Naive thymus-derived CD4-positive, alpha-beta T cell (primary cell): ENCODE measurements around the gene CORT. TPM values are rescaled to one million over a fixed set of nuclear protein-coding genes. Genes with fewer than 3 reads are reported as not detected.

Experiments used
- ATAC-seq: fragments of 150-1000 bp; cut with Tn5 transposase; 2 replicates; pipeline ENCODE4 v1.10.0; 2021; ENCODE audit warnings: mild to moderate bottlenecking, moderate library complexity
- CTCF ChIA-PET: fragments of 350-600 bp; sonication (Branson Sonifier 250); formaldehyde crosslinking; loops from one replicate; lab custom pipeline; 2021; ENCODE audit warnings: antibody characterized with exemption; lab: Charles Lee
- POLR2A ChIA-PET: fragments of 350-600 bp; sonication (Branson Sonifier 250); formaldehyde crosslinking; loops from one replicate; lab custom pipeline; 2021; ENCODE audit warnings: antibody characterized with exemption, inconsistent platforms; lab: Charles Lee
- DNase-seq, 9 donors: peaks; one replicate each; pipeline versions ENCODE4 v3.0.0 to v3.0.0-alpha.2; 2020 to 2022; ENCODE audit warnings: mixed read lengths in 1 of 9
- H3K27ac ChIP-seq: one replicate; pipeline ENCODE4 v1.7.0; 2013; ENCODE audit warnings: mild to moderate bottlenecking, low read depth, low read length, moderate library complexity
- H3K27me3 ChIP-seq, 2 donors: one replicate each; pipeline ENCODE4 v1.7.0; 2013; ENCODE audit warnings: low read length in 2 of 2, mild to moderate bottlenecking in 2 of 2, moderate library complexity in 2 of 2; ENCODE audit not compliant: control insufficient read depth in 2 of 2, insufficient read depth in 2 of 2
- H3K36me3 ChIP-seq, 3 experiments: 1 replicate in 2 of 3; 2 replicates in 1 of 3; pipeline ENCODE4 v1.7.0; 2013; ENCODE audit warnings: low read length in 3 of 3, mild to moderate bottlenecking in 3 of 3, moderate library complexity in 1 of 3; ENCODE audit not compliant: insufficient read depth in 3 of 3, control insufficient read depth in 2 of 3
- H3K4me1 ChIP-seq, 2 donors: one replicate each; pipeline ENCODE4 v1.7.0; 2013; ENCODE audit warnings: low read length in 2 of 2, mild to moderate bottlenecking in 2 of 2, moderate library complexity in 1 of 2; ENCODE audit not compliant: control insufficient read depth in 2 of 2, insufficient read depth in 2 of 2
- H3K4me3 ChIP-seq: 2 replicates; pipeline ENCODE4 v1.7.0; 2013; ENCODE audit warnings: mild to moderate bottlenecking, low read length
- H3K9me3 ChIP-seq, 3 experiments: 1 replicate in 2 of 3; 2 replicates in 1 of 3; pipeline ENCODE4 v1.7.0; 2013; ENCODE audit warnings: low read length in 3 of 3; ENCODE audit not compliant: control insufficient read depth in 2 of 3
- H3K27ac Mint-ChIP-seq, 9 donors: one replicate each; pipeline ENCODE4 v1.8.0; 2020 to 2022; ENCODE audit warnings: mixed read lengths in 9 of 9, mild to moderate bottlenecking in 8 of 9, moderate library complexity in 5 of 9, inconsistent platforms in 2 of 9
- H3K27me3 Mint-ChIP-seq, 5 donors: one replicate each; pipeline ENCODE4 v1.8.0; 2021 to 2022; ENCODE audit warnings: mixed read lengths in 5 of 5, mild to moderate bottlenecking in 1 of 5
- H3K36me3 Mint-ChIP-seq, 5 donors: one replicate each; pipeline ENCODE4 v1.8.0; 2020 to 2022; ENCODE audit warnings: mixed read lengths in 5 of 5, mild to moderate bottlenecking in 3 of 5, inconsistent platforms in 1 of 5
- H3K4me1 Mint-ChIP-seq, 7 donors: one replicate each; pipeline ENCODE4 v1.8.0; 2020 to 2022; ENCODE audit warnings: mixed read lengths in 7 of 7, mild to moderate bottlenecking in 3 of 7, inconsistent platforms in 1 of 7
- H3K4me3 Mint-ChIP-seq, 10 donors: one replicate each; pipeline ENCODE4 v1.8.0; 2020 to 2022; ENCODE audit warnings: mild to moderate bottlenecking in 10 of 10, mixed read lengths in 10 of 10, moderate library complexity in 6 of 10, inconsistent platforms in 2 of 10
- H3K9me3 Mint-ChIP-seq, 11 donors: one replicate each; pipeline ENCODE4 v1.8.0; 2020 to 2022; ENCODE audit warnings: mixed read lengths in 11 of 11, mild to moderate bottlenecking in 4 of 11, inconsistent platforms in 1 of 11, moderate library complexity in 1 of 11
- intact Hi-C, 2 donors: fragments of 100-400 bp; cut with micrococcal nuclease; formaldehyde crosslinking; loops; one replicate each; pipeline ENCODE4 v1.15.1; 2023
- polyA plus RNA-seq, 2 donors: library from polyadenylated mRNA; unstranded; fragments of 300-500 nt; fragmentation: Illumina TruSeq; gene quantifications; one replicate each; pipeline ENCODE4 v1.2.3, GENCODE V29; 2021
- total RNA-seq, 6 experiments: library from RNA in 5 of 6; stranded (reverse) in 5 of 6; gene quantifications; 1 replicate in 5 of 6; 2 replicates in 1 of 6; pipeline ENCODE4 v1.2.3 and lab custom pipeline; 2021 to 2026

The CORT gene
- total and polyA plus RNA-seq, 7 experiments from 2014 or later: 0.27 to 0.90 TPM; not detected in 5

DNA sequence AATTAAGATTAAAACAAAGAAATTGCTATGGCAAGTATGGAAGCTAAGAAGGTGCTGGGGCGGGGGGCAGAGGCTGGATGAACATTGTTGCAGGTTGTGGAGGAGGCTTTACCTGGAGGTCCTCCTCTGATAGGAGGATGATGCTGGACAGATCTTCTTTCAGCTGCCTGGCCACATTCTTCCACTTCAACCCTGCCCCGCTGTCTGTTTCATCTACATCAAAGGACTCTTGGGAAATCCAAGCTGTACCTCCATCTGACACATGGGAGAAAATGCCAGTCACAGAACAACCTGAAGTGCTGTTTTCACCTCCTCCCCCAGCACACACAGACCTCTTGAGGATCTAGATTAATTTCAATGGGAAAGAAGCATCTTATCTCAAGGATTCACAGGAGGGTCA is 17.2 kb downstream of the CORT start:
- ChIA-PET POLR2A (no interaction called here), CTCF (no interaction called here)
- Histone ChIP-seq H3K27me3 (no peaks in the 10 kb centered on the region), H3K36me3 (peaks cover 0 to 65% (median 12%) of the 10 kb centered on the region in 3 experiments), H3K9me3 (no peaks in the 10 kb centered on the region), H3K4me3 (no peak overlapping the region), H3K27ac (no peak overlapping the region), H3K4me1 (peaks cover 9 to 10% of the 10 kb centered on the region in 2 donors)
- Mint-ChIP-seq H3K9me3 (no peaks in the 10 kb centered on the region), H3K27me3 (no peaks in the 10 kb centered on the region), H3K4me1 (peaks cover 5 to 16% (median 11%) of the 10 kb centered on the region in 7 donors), H3K4me3 (no peak overlapping the region), H3K36me3 (peaks cover 6 to 30% (median 15%) of the 10 kb centered on the region in 5 donors), H3K27ac (no peak overlapping the region)
- intact Hi-C loops: no loop called here
- DNase-seq (no peak), ATAC-seq (no peak)

DNA sequence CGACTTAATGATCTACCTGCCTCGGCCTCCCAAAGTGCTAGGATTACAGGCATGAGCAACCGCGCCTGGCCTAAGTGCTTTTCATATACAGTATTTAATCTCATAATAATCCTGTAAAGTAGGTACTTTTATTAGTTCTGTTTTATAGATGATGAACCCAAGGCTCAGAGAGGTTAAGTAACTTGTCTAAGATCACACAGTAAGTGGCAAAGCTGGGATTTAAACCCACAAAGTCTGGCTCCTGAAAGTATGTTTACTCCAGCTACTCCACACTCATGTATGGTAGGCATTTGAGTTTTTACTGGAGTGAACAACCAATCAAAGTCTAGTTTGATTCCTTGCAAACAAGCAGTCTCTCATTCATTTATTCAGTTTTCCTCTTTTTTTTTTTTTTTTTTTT is 20.2 kb downstream of the CORT start:
- DNase-seq (no peak), ATAC-seq (no peak)
- Histone ChIP-seq H3K36me3 (peaks cover 0 to 38% (median 4%) of the 10 kb centered on the region in 3 experiments), H3K9me3 (no peaks in the 10 kb centered on the region), H3K27me3 (no peaks in the 10 kb centered on the region), H3K4me1 (peaks cover 12 to 22% of the 10 kb centered on the region in 2 donors), H3K27ac (no peak overlapping the region), H3K4me3 (no peak overlapping the region)
- Mint-ChIP-seq H3K4me3 (no peak overlapping the region), H3K4me1 (peaks cover 12 to 39% (median 29%) of the 10 kb centered on the region in 7 donors), H3K9me3 (no peaks in the 10 kb centered on the region), H3K36me3 (peaks cover 6 to 17% (median 10%) of the 10 kb centered on the region in 5 donors), H3K27me3 (no peaks in the 10 kb centered on the region), H3K27ac (no peak overlapping the region)
- POLR2A ChIA-PET: no interaction called here
- intact Hi-C loops: loop anchor here in 1 of 2 donors (5.0 to 10.0 kb wide), 6 partner anchors 258 to 1335 kb away; partner anchors contain the start of genes AGTRAP, CLCN6, KIF1B and MTHFR
- CTCF ChIA-PET: no interaction called here

GRCh38 chr1:10471411-10472219 is 21.8 kb downstream of the CORT start:
- no peak for DNase-seq
- POLR2A ChIA-PET: no interaction called here
- ATAC-seq: peak; percentile 0

GRCh38 chr1:10472220-10473144 is 22.7 kb downstream of the CORT start, which contains the start of gene DFFA:
TSS of gene DFFA (minus strand) at chr1:10472529. CDS start at chr1:10472458, 71 bp downstream.
- Mint-ChIP-seq H3K27ac (peak within 1 kb of the TSS; percentile 78 to 93 (median 90)), H3K9me3 (no peaks in the 10 kb centered on the region), H3K27me3 (no peaks in the 10 kb centered on the region), H3K36me3 (peaks cover 6 to 13% (median 9%) of the 10 kb centered on the region in 5 donors), H3K4me1 (peaks cover 12 to 58% (median 49%) of the 10 kb centered on the region in 7 donors), H3K4me3 (peak within 1 kb of the TSS; percentile 87 to 96 (median 92))
- intact Hi-C loops: loop anchor here (1.0 to 10.0 kb wide), 14 partner anchors 22 to 1344 kb away; partner anchors contain the start of genes CENPS (in 2 of the 2), TARDBP (in 2 of the 2), AGTRAP (in 1 of the 2) and CLCN6 (in 1 of the 2)
- Histone ChIP-seq H3K36me3 (peaks cover 0 to 17% (median 4%) of the 10 kb centered on the region in 3 experiments), H3K9me3 (no peaks in the 10 kb centered on the region), H3K4me3 (peak within 1 kb of the TSS; percentile 69), H3K27ac (peak within 1 kb of the TSS; percentile 68), H3K4me1 (peaks cover 21 to 37% of the 10 kb centered on the region in 2 donors), H3K27me3 (no peaks in the 10 kb centered on the region)
- POLR2A ChIA-PET: interaction anchor here (0.6 kb wide), 1 partner anchor 755 kb away, joined by 3 read pairs; no protein-coding TSS in a partner anchor
- DNase-seq (peak; percentile 68 to 95 (median 87)), ATAC-seq (peak; percentile 90)
- CTCF ChIA-PET: interaction anchor here (1.3 kb wide), 1 partner anchor 24 kb away, joined by 3 read pairs; no protein-coding TSS in a partner anchor

More at GRCh38 chr1:10471411-10472219, 21.8 kb downstream of the CORT start:
- H3K4me1 ChIP-seq: peaks cover 21 to 36% of the 10 kb centered on the region in 2 donors
- H3K27me3 ChIP-seq: no peaks in the 10 kb centered on the region
- H3K4me1 Mint-ChIP-seq: peaks cover 12 to 54% (median 44%) of the 10 kb centered on the region in 7 donors
- no peaks in the 10 kb centered on the region for H3K9me3 ChIP-seq
- H3K27me3 Mint-ChIP-seq: no peaks in the 10 kb centered on the region
- peak overlapping the region; percentile 78 to 93 (median 90) for H3K27ac Mint-ChIP-seq
- H3K4me3 Mint-ChIP-seq: peak overlapping the region; percentile 87 to 96 (median 92)
- peak overlapping the region; percentile 69 for H3K4me3 ChIP-seq
- H3K27ac ChIP-seq: peak overlapping the region; percentile 68
- H3K36me3 ChIP-seq: peaks cover 0 to 22% (median 4%) of the 10 kb centered on the region in 3 experiments
- CTCF ChIA-PET: interaction anchor here (0.8 to 1.3 kb wide), 2 partner anchors 23 to 25 kb away, joined by 3 read pairs; no protein-coding TSS in a partner anchor
- H3K9me3 Mint-ChIP-seq: no peaks in the 10 kb centered on the region
- peaks cover 6 to 17% (median 10%) of the 10 kb centered on the region in 5 donors for H3K36me3 Mint-ChIP-seq
- intact Hi-C loops: loop anchor here (1.0 to 10.0 kb wide), 14 partner anchors 23 to 1343 kb away; partner anchors contain the start of genes CENPS (in 2 of the 2), TARDBP (in 2 of the 2), AGTRAP (in 1 of the 2) and CLCN6 (in 1 of the 2)

DNA sequence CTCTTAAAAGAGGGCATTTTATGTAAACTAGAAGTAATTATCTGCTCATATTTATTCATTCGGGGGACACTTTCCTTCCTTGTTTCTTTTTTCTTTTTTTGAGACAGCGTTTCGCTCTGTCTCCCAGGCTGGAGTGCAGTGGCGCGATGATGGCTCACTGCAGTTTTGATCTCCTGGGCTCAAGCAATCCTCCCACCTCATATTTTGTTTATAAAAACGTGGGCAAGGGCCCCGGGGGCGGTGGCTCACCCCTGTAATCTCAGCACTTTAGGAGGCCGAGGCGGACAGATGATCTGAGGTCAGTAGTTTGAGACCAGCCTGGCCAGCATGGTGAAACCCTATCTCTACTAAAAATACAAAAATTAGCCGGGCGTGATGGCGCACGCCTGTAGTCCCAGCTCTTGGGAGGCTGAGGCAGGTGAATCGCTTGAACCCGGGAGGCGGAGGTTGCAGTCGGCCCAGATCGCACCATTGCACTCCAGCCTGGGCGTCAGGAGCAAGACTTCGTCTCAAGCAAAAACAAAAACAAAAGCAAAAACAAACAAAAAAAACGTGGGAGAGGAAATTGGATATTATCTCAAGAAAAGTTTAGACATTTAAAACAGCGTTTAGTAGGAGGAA is 23.4 kb downstream of the CORT start:
- Histone ChIP-seq H3K4me1 (peaks cover 21 to 37% of the 10 kb centered on the region in 2 donors), H3K4me3 (no peak overlapping the region), H3K27me3 (no peaks in the 10 kb centered on the region), H3K36me3 (peaks cover 0 to 9% (median 3%) of the 10 kb centered on the region in 3 experiments), H3K27ac (peak overlapping the region; percentile 68), H3K9me3 (no peaks in the 10 kb centered on the region)
- Mint-ChIP-seq H3K27ac (peak overlapping the region in 8 of 9 donors; percentile 70 to 92 (median 88)), H3K9me3 (no peaks in the 10 kb centered on the region), H3K36me3 (peaks cover under 1 to 6% (median 2%) of the 10 kb centered on the region in 5 donors), H3K4me3 (peak overlapping the region; percentile 87 to 96 (median 92)), H3K27me3 (no peaks in the 10 kb centered on the region), H3K4me1 (peaks cover 12 to 61% (median 51%) of the 10 kb centered on the region in 7 donors)
- ATAC-seq: no peak
- DNase-seq: no peak
- intact Hi-C loops: loop anchor here in 1 of 2 donors (2.0 to 10.0 kb wide), 7 partner anchors 261 to 1344 kb away; partner anchors contain the start of genes AGTRAP, CLCN6, GPR157 and KIF1B
- POLR2A ChIA-PET: interaction anchor here (0.7 kb wide), 1 partner anchor 542 kb away, joined by 3 read pairs; no protein-coding TSS in a partner anchor
- CTCF ChIA-PET: interaction anchor here (0.7 to 1.3 kb wide), 2 partner anchors 21 to 24 kb away, joined by 3 read pairs; no protein-coding TSS in a partner anchor
